GM21528 (cell line): ENCODE data around the gene CXCR5.

Experiments used
- ATAC-seq: cut with Tn5 transposase; IDR thresholded peaks from one replicate; pipeline ENCODE4 v1.9.1; 2021; ENCODE audit warnings: mild to moderate bottlenecking, moderate library complexity; ENCODE audit not compliant: unreplicated experiment, low FRiP score

CXCR5 gene

DNA sequence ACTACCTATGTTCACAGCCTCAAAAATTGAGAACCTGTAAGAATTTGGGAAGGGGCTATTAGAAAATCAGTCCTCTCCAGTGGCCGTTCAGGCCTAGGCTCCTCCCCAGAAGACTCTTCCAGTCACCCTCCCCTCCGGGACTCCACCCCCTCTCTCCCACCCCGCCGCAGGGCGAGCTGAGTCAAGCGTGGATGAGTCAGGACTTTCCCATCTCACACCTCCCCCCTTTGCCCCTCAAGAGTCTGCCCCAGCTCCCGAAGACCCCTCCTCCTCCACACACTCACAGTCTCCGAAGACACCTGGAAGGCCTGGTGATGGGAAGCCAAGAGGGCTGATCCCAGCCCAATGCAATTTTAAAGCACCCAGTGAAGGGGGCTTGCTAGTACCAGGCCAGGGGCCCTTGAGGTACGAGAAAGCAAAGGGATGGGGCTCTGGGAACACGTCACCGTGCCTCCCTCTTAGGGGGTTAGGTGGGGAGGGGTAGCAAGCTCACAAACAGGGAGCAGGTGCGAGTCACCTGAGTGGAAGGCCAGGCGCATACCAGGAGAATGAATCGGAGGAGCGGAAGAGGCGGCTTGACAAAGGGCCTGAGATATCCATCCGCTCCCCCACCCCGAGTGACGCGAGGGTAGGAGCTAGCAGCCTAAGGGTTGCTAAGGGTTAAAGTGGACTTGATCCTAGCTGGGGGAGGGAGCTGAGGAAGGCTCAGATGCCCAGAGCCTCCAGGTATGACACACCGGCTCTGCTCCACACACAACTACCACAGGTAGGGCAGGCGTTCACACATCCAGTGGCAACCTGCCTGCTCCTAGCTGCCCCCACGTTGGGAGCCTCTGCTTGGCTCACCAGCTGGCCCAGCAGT lies 28.4 kb downstream of the CXCR5 start:
- ATAC-seq, result no peak

- ATAC-seq, result no peak
These were observed 29.2 kb downstream of the CXCR5 start for GRCh38 chr11:118912742-118913410.

- no peak for ATAC-seq
These were observed 29.9 kb downstream of the CXCR5 start for GRCh38 chr11:118913411-118914125.

- no peak for ATAC-seq
These were observed 30.7 kb downstream of the CXCR5 start for GRCh38 chr11:118914178-118914918.

- no peak for ATAC-seq
These were observed 31.3 kb downstream of the CXCR5 start for GRCh38 chr11:118914987-118915386.

DNA sequence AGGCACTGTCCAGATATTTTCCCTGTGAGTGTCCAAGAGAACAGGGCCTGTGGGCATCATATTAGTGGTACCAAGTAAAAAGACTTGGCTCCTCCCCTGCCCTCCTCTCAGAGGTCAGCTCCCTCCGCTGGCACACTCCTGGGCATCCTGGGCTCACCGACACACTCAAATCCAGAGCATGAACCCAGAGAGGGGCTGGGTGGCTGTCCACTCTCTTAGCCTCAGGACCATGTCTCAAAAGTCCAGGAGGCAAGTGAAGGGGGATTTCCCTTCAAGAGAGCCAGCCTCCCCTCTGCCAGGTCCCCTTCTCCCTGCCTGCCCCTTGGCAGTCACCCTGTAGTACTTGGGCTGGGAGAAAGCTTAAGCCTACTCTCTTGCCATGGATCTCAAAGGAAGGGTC lies 31.7 kb downstream of the CXCR5 start:
- ATAC-seq, result no peak

DNA sequence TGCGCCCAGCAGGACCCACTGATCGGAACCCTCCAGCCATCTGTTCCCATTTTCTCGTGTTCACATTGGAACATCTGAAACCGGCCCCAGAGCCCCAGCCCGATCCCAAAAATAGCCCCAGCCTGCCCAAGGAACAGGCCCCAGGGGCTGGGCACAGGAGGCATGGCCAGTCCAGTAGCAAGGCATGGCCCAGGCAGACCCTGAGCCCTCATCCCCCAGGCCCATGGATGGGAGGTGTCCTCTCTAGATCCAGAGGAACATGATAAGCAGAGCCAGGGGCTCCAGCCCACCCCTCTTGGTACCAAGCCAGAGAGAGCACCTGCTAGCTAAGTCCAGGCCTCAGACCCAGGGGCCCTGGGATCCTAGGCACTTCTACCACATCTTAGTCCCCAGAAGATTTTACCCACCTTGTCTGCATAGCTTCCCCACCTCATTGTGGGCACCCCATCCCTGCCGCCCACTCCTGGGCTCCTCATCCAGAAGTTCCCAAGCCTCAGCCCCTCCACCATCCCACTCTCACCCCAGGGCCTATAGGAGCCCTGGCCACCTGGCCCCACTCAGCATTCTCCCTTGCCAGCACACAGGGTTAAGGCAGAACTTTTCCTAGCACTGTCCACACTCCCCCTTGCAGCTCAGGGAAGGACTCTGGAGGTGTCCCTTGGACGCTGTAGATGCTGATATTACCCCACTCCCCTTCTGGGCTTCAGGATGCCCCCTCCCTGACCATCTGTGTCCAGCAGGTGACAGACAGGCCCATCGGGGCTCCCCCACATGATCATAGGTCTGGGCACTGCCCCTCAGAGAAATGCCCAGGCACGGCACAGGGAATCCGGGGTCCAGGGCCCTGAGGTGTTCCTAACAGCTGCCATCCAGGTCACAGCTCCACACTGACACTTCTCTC lies 32.5 kb downstream of the CXCR5 start:
- ATAC-seq, result no peak

- no peak for ATAC-seq
These were observed 33.2 kb downstream of the CXCR5 start for GRCh38 chr11:118916842-118917388.

GRCh38 chr11:118917481-118918127 lies 33.9 kb downstream of the CXCR5 start:
- no peak for ATAC-seq

DNA sequence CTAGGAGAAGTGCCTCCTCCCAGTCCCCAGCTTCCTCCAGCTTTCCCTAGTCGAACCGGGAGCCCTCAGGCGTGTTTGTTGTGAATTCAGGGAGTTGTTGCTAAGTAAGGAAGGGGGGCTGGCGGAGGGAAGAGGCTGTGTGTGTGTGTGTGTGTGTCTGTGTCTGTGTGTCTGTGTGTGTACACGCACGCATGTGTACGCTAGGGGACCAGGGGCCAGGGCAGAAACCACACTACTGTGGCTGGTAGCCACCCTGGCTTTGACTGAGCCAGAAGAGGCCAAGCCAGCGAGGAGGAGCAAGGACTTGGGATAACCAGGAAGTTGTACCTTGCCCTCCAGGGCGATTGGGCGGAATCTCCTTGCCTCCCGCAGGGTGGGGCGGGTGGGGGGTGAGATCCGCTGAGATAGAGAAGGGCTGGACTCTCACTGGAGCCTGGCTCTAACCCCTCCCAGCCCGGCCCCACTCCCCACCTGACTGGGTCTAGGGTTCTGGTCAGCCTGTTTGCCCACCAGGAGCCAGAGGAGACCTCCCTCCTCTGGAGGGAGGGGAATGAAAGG lies 34.5 kb downstream of the CXCR5 start:
- ATAC-seq, result no peak

- ATAC-seq, result no peak
These were observed 35.1 kb downstream of the CXCR5 start for GRCh38 chr11:118918686-118919280.

DNA sequence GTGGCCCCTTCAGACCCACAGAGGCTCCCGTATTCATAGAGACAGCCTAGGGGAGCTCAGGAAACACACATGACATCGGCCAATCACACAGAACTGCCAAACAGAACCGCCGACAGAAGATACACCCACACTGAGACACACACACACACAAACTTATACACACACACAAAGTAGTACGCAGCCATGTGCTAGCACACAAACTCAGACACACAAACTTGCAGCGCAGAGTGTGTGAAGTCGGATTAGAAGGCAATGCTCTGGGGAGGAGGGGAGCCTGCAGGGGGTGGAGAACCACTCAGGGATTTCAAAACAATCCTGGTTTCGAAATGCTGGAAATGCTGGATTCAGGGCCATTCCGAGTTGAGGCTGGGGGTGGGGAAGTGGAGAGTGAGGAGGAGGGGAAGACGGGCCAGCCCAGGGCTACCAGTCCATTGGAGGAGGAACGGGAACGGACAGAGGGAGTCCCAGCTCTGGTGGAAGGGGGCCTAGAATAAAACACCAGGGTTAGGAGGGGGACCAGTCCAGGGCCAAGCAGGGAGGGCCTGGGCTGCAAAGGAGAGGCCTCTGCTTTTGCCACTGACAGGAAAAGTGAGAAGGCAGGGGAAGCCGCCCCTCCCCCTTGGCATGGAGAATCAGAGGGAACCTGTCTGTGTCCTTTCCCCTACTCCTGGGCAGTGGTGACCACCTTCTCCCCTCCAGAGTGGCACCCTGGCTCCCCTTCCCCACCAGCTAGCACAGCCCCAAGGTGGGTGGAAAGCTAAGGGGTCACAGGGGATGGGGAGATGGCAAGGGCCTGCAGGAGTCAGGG lies 37.6 kb downstream of the CXCR5 start:
- ATAC-seq, result no peak

DNA sequence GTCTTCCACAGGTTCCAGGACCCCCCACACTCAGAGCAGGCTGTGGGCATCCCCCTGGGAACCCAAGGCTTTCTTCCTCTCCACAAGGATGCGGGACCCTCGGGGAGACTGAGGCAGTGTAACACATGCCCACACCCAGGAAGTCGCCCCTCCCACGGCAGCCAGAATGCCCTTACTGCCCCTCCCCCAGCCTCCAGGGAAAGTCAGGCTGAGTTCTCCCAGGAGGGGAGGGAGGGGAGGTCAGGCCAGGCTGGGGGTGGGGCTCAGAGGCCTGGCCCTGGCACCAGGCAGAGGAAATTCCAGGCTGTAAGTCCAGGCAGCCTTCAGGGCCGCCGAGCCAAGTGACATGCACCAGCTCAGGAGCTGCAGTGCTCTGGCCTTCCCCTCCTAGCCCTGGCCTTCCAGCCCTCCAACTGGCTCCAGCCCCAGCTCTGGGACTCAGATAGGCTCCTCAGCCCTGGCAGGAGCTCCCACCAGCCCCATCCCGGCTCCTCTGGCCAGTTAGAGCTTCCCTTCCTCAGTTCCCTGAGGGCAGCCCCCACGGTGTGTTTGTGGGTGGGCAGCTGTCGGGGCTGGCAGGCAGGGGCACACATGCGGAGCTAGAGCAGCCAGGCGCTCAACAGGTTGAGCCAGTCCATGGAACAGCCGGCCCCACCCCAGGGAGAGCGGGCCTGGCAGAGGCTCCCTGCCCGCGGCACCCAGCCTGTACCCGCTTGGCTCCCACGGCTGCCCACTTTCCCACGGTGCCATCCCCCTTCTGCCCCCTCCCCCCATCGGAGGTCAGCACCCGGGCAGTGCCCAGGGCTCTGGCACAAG lies 38.4 kb downstream of the CXCR5 start:
- no peak for ATAC-seq

DNA sequence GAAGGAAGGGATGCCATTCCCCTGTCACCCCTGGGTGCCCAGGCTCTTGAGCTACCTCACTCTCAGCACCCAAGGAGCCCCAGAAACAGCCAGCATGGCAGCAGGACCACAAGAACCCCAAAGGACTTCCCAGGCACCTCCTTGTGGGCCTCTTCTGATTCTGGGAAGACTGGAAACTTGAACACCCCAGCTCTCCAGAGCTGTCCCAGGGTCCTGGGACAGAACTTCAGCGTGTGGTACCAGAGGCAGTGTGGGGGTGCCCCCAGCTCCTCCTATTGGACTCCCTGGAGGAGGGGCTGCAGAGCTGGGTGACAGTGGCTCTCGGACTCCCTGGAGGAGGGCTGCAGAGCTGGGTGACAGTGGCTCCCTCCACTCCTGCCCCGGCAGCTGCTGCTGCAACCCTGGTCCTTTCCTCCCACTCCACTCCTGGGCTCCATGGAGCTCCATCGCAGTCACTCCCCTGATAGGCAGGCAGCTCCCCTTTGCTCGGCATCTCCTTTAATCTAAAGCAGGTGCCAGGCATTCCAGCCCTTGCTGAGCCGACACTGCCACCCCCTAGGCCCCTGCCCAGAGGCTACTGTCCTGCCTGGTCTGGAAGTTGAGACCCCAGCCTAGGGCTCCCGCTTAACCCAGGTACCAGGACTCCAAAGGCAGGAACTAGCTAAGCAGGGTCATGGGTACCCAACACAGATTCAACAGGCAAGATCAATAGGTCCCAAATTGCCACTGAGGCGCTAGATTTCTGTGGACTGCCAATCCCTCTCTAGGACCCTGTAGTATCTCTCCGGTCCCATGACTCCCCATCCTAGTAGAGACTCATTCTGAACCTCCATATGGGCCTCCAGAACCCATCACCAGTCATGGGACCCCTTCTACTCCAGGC lies 39.3 kb downstream of the CXCR5 start:
- ATAC-seq, result no peak

DNA sequence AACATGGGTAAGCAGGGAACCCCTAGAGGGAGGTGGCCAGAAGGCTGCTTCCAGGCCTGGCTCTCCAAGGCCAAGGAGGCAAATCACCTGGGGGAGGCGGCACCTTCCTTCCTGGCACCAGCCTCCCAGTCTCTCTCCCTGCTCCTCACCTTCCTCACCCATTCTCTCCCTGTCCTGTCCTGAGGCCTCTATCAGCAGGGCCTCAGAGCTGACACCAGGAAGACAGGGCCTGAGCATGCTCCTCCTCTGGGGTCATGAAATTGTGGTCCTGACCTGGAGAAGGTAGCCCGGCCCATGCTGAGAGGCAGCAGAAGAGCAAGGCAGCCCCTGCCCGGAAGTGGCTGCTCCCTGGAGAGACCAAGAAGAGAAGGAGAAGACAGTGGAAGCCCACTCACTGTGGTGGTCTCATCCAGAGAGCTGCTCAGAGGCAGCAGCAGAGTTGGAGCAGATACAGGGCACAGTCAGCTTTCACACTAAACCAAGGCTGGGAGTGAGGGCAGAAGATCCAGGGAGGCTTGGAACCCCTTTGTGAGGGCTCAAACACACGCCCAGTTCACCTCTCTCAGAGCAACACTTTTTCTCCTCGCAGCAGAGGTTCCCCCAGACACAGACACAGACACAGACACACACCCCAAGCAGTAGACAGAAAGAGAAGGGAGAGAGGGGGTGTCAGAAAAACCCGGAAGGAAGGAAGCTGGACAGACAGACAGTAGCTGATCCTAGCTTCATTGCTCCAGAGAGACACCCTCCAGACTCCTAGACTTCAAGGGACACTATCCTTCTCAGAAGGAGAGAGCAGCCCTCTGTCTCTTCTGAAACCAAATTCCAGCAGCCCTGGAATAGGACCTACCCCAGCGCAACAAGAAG lies 40.3 kb downstream of the CXCR5 start:
- no peak for ATAC-seq
